ENCODE measurements around the gene RHBDF1.

Gene RHBDF1

DNA sequence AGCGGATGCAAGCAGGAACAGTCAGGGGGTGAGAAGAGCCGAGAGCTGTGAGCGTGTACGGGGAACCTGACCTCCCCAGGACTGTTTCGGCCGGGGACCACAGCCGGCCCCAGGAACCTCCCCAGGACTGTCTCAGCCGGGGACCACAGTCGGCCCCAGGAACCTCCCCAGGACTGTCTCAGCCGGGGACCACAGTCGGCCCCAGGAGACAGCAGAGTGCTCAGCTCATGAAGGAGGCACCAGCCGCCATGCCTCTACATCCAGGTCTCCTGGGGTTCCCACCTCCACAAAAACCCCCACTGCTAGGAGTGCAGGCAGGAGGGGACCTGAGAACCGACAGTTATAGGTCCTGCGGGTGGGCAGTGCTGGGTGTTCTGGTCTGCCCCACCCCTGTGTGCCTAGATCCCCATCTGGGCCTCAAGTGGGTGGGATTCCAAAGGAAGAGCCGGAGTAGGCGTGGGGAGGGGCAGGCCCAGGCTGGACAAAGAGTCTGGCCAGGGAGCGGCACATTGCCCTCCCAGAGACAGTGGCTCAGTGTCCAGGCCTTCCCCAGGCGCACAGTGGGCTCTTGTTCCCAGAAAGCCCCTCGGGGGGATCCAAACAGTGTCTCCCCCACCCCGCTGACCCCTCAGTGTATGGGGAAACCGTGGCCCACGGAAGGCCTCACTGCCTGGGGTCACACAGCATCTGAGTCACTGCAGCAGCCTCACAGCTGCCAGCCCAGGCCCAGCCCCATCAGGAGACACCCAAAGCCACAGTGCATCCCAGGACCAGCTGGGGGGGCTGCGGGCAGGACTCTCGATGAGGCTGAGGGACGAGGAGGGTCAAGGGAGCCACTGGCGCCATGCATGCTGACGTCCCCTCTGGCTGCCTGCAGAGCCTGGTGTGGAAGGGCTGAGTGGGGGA is 4.3 kb downstream of the RHBDF1 start:
- H3K4me3 ChIP-seq (ENCODE audit: low read length): no peak overlapping the region
- H3F3A ChIP-seq (ENCODE audit: insufficient read depth, low read length): no peaks in the 10 kb centered on the region
- H2AFZ ChIP-seq (ENCODE audit: low read length): no peak overlapping the region
- no peaks in the 10 kb centered on the region for H3K36me3 ChIP-seq (replicated peaks; ENCODE audit: insufficient read depth, low read length)
- H3K9me2 ChIP-seq (replicated peaks; ENCODE audit: insufficient read depth, low read length): no peaks in the 10 kb centered on the region
- H4K20me1 ChIP-seq (ENCODE audit: insufficient read depth, low read length): no peaks in the 10 kb centered on the region
- no peak for DNase-seq
- peaks cover 5% of the 10 kb centered on the region for H3K4me1 ChIP-seq (ENCODE audit: low read length)
- H3K27me3 ChIP-seq (replicated peaks; ENCODE audit: insufficient read depth, low read length): peaks cover 4% of the 10 kb centered on the region
- H3K27ac ChIP-seq (ENCODE audit: low read length): no peak overlapping the region
- no peak overlapping the region for H3K4me2 ChIP-seq (ENCODE audit: low read depth, low read length)
- TF ChIP-seq CTCF (IDR thresholded peaks at IDR 0.05; ENCODE audit: low read length) (no peak), EZH2phosphoT487 (IDR thresholded peaks at IDR 0.05; ENCODE audit: low read length) (no peak), EZH2 (optimal IDR thresholded peaks at IDR 0.05; ENCODE audit: low read depth, low read length) (no peak)
- H3K79me2 ChIP-seq (ENCODE audit: low read length): no peaks in the 10 kb centered on the region
- no peak overlapping the region for H3K9ac ChIP-seq (ENCODE audit: low read length)
- no peaks in the 10 kb centered on the region for H3K9me3 ChIP-seq (replicated peaks; ENCODE audit: insufficient read depth, low read length)

- TF ChIP-seq EZH2 (optimal IDR thresholded peaks at IDR 0.05; ENCODE audit: low read depth, low read length) (no peak), CTCF (IDR thresholded peaks at IDR 0.05; ENCODE audit: low read length) (no peak), EZH2phosphoT487 (IDR thresholded peaks at IDR 0.05; ENCODE audit: low read length) (no peak)
These were observed 5.1 kb downstream of the RHBDF1 start for GRCh38 chr16:67183-67791.

DNA sequence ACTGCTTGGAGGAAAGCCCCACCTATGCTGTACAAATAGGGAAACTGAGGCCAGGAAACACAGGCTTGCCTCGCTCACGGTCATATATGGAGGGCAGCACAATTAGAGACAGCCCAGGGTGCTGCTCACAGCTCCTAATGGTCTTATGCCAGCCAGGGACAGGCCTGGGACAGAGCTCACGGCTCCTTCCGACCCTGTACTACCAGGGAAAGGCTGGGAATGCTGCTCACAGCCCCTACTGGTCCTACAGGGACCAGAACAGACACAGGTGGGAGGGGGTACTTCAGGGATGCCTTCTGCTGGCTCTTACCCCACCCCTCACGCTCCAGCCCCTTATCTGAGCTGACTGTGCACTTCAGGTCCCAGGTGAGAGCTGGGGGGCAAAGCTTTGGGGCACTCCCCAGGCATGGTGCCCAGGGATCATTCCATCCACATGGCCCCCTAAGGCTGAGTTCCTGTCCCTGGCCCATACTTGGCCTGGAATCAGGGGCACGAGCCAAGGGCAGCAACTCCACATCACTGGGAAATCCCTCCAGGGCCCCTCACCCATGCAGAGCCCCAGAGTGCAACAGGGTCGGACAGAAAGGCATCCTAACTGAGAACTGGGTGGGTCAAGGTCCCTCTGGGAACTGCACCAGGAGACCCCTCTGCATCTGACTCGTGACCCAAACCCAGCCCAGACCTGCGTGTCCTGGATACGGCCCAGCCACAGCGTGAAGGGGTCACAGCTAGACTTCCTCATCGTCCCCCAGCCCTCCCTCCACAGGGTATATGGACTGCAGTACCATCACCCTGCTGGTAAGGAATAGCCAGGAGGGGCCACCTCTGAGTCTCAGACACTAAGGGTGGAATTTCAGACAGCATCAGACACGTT is 5.9 kb downstream of the RHBDF1 start:
- H3K79me2 ChIP-seq (ENCODE audit: low read length): no peaks in the 10 kb centered on the region

More at GRCh38 chr16:67183-67791, 5.1 kb downstream of the RHBDF1 start:
- H2AFZ ChIP-seq (ENCODE audit: low read length): no peak overlapping the region
- H3K27me3 ChIP-seq (replicated peaks; ENCODE audit: insufficient read depth, low read length): peaks cover 4% of the 10 kb centered on the region
- H3K79me2 ChIP-seq (ENCODE audit: low read length): no peaks in the 10 kb centered on the region
- no peaks in the 10 kb centered on the region for H3K9me2 ChIP-seq (replicated peaks; ENCODE audit: insufficient read depth, low read length)
- no peak overlapping the region for H3K27ac ChIP-seq (ENCODE audit: low read length)
- H3K4me3 ChIP-seq (ENCODE audit: low read length): no peak overlapping the region
- DNase-seq: no peak
- no peaks in the 10 kb centered on the region for H3F3A ChIP-seq (ENCODE audit: insufficient read depth, low read length)
- no peaks in the 10 kb centered on the region for H3K4me1 ChIP-seq (ENCODE audit: low read length)
- no peaks in the 10 kb centered on the region for H3K9me3 ChIP-seq (replicated peaks; ENCODE audit: insufficient read depth, low read length)
- no peaks in the 10 kb centered on the region for H3K36me3 ChIP-seq (replicated peaks; ENCODE audit: insufficient read depth, low read length)
- no peaks in the 10 kb centered on the region for H4K20me1 ChIP-seq (ENCODE audit: insufficient read depth, low read length)
- H3K4me2 ChIP-seq (ENCODE audit: low read depth, low read length): no peak overlapping the region
- no peak overlapping the region for H3K9ac ChIP-seq (ENCODE audit: low read length)

More for the DNA sequence above, 5.9 kb downstream of the RHBDF1 start:
- H3K9ac ChIP-seq (ENCODE audit: low read length): no peak overlapping the region
- no peaks in the 10 kb centered on the region for H3K4me1 ChIP-seq (ENCODE audit: low read length)
- DNase-seq: no peak
- H2AFZ ChIP-seq (ENCODE audit: low read length): no peak overlapping the region
- no peaks in the 10 kb centered on the region for H3F3A ChIP-seq (ENCODE audit: insufficient read depth, low read length)
- H3K9me3 ChIP-seq (replicated peaks; ENCODE audit: insufficient read depth, low read length): no peaks in the 10 kb centered on the region
- H3K4me3 ChIP-seq (ENCODE audit: low read length): no peak overlapping the region
- no peak overlapping the region for H3K27ac ChIP-seq (ENCODE audit: low read length)
- no peak for TF ChIP-seq CTCF (IDR thresholded peaks at IDR 0.05; ENCODE audit: low read length)
- no peaks in the 10 kb centered on the region for H4K20me1 ChIP-seq (ENCODE audit: insufficient read depth, low read length)
- no peaks in the 10 kb centered on the region; the same call in 1 of the 2 replicates for H3K27me3 ChIP-seq (replicated peaks; ENCODE audit: insufficient read depth, low read length)
- no peaks in the 10 kb centered on the region for H3K9me2 ChIP-seq (replicated peaks; ENCODE audit: insufficient read depth, low read length)
- H3K4me2 ChIP-seq (ENCODE audit: low read depth, low read length): no peak overlapping the region
- no peaks in the 10 kb centered on the region for H3K36me3 ChIP-seq (replicated peaks; ENCODE audit: insufficient read depth, low read length)
